ENCODE data around the gene UPF1.

DNA sequence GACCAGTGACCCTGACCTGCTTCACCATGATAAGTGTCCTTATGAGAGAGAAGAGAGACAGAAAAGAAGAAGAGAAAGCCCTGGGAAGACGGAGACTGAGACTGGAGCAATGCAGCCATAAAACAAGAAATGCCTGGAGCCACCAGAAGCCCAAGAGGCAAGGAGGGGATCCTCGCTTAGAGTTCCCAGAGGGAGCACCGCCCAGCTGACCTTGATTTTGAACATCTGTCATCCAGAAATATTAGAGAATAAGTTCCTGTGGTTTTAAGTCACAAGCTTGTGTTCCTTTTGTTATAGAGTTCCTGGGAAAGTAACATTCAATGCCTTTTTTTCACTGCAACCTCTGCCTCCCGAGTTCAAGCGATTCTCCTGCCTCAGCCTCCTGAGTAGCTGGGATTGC lies 44.0 kb downstream of the UPF1 start:
- TF ChIP-seq, protein P1, sequence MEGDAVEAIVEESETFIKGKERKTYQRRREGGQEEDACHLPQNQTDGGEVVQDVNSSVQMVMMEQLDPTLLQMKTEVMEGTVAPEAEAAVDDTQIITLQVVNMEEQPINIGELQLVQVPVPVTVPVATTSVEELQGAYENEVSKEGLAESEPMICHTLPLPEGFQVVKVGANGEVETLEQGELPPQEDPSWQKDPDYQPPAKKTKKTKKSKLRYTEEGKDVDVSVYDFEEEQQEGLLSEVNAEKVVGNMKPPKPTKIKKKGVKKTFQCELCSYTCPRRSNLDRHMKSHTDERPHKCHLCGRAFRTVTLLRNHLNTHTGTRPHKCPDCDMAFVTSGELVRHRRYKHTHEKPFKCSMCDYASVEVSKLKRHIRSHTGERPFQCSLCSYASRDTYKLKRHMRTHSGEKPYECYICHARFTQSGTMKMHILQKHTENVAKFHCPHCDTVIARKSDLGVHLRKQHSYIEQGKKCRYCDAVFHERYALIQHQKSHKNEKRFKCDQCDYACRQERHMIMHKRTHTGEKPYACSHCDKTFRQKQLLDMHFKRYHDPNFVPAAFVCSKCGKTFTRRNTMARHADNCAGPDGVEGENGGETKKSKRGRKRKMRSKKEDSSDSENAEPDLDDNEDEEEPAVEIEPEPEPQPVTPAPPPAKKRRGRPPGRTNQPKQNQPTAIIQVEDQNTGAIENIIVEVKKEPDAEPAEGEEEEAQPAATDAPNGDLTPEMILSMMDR (IDR thresholded peaks at IDR 0.05) = no peak
- TF ChIP-seq POLR2A (IDR thresholded peaks at IDR 0.05; ENCODE audit: low read length) = no peak

Measured in A549 (cell line).